ENCODE measurements around the gene UPK3BL2. TPM values are rescaled to one million over a fixed set of nuclear protein-coding genes. Genes with fewer than 3 reads are reported as not detected.

The UPK3BL2 gene
- total RNA-seq, 1 experiment from 2014 or later = 9.0 TPM

Other genes starting within 250 kb of the UPK3BL2 start
- gene SPDYE6, start 187.3 kb downstream of the UPK3BL2 start, total RNA-seq (2021) = not detected in 3 replicates
- 27.5 to 34.4 TPM (median 30.1 TPM) in 3 replicates for gene PRKRIP1, start 147.3 kb downstream of the UPK3BL2 start, total RNA-seq (2021)
- gene ORAI2, start 110.1 kb downstream of the UPK3BL2 start, total RNA-seq (2021) = 22.2 to 25.9 TPM (median 24.7 TPM) in 3 replicates
- 20.4 to 24.8 TPM (median 22.9 TPM) in 3 replicates for gene ALKBH4, start 78.8 kb downstream of the UPK3BL2 start, total RNA-seq (2021)
- 37.4 to 41.7 TPM (median 39.6 TPM) in 3 replicates for gene LRWD1, start 78.7 kb downstream of the UPK3BL2 start, total RNA-seq (2021)
- gene POLR2J, start 64.8 kb downstream of the UPK3BL2 start, total RNA-seq (2021) = 45.9 to 51.7 TPM (median 50.5 TPM) in 3 replicates
- 3.6 to 6.2 TPM (median 3.9 TPM) in 3 replicates for gene RASA4B, start 25.9 kb downstream of the UPK3BL2 start, total RNA-seq (2021)
- 0.15 to 0.23 TPM in 2 of 3 replicates, not detected in the other for gene SPDYE2, start 7.5 kb upstream of the UPK3BL2 start, total RNA-seq (2021)
- 21.2 to 26.5 TPM (median 24.7 TPM) in 3 replicates for gene POLR2J3, start 28.9 kb upstream of the UPK3BL2 start, total RNA-seq (2021)
- gene RASA4, start 73.1 kb upstream of the UPK3BL2 start, total RNA-seq (2021) = 11.2 to 17.9 TPM (median 17.4 TPM) in 3 replicates
- 21.3 to 27.4 TPM (median 23.2 TPM) in 3 replicates for gene UPK3BL1, start 99.1 kb upstream of the UPK3BL2 start, total RNA-seq (2021)
- gene SPDYE2B, start 106.6 kb upstream of the UPK3BL2 start, total RNA-seq (2021) = 0.23 TPM in 1 of 3 replicates, not detected in the others
- 4.3 to 5.9 TPM (median 5.5 TPM) in 3 replicates for gene POLR2J2, start 128.0 kb upstream of the UPK3BL2 start, total RNA-seq (2021)
- 7.7 to 8.6 TPM (median 7.9 TPM) in 3 replicates for gene FAM185A, start 205.3 kb upstream of the UPK3BL2 start, total RNA-seq (2021)